HCT116 (cell line): ENCODE data around the gene SCGB1A1. TPM values are rescaled to one million over a fixed set of nuclear protein-coding genes. Genes with fewer than 3 reads are reported as not detected.

Source experiments
- ATAC-seq: fragments of 200-7000 bp; cut with Tn5 transposase; 2 replicates; pipeline ENCODE4 v1.9.1; 2020; ENCODE audit warnings: mild to moderate bottlenecking, moderate library complexity
- BruUV-seq: library from RNA; stranded (reverse); fragments of 400-500 nt; replicated peaks from 2 replicates; lab custom pipeline; 2021; lab: Mats Ljungman, UMichigan
- CTCF ChIA-PET: fragments of 300-600 bp; sonication (Branson Sonifier 250); formaldehyde crosslinking; loops from one replicate; lab custom pipeline; 2021; ENCODE audit warnings: antibody characterized with exemption; lab: Charles Lee
- POLR2A ChIA-PET: fragments of 300-600, 350-600 bp; sonication (Branson Sonifier 250); formaldehyde crosslinking; loops from one replicate; lab custom pipeline; 2021; ENCODE audit warnings: antibody characterized with exemption; lab: Charles Lee
- RAD21 ChIA-PET, 2 experiments: fragments of 300-600 bp; sonication (Branson Sonifier 250); formaldehyde crosslinking; loops; one replicate each; lab custom pipeline; 2023; ENCODE audit warnings: low total read pairs in 2 of 2; ENCODE audit not compliant: uncharacterized antibody in 2 of 2, unreplicated experiment in 2 of 2, low non-redundant PET in 1 of 2; lab: Charles Lee
- DNase-seq: peaks from one replicate; pipeline ENCODE4 v3.0.0-alpha.2; 2010; ENCODE audit warnings: low read depth, low spot score
- H2AFZ ChIP-seq: fragments of 200-600 bp; shearing (Covaris generic), sonication (generic); 2 replicates; pipeline ENCODE4 v1.6.1; 2017; ENCODE audit warnings: low read depth, mixed run types, mixed read lengths, antibody characterized with exemption, low read length; ENCODE audit not compliant: poor library complexity, severe bottlenecking
- H3K27ac ChIP-seq: 2 replicates; pipeline ENCODE4 v1.5.1; 2012; ENCODE audit warnings: low read depth, low read length
- H3K27me3 ChIP-seq: fragments of 200-600 bp; sonication (generic); 2 replicates; pipeline ENCODE4 v1.6.1; 2016; ENCODE audit warnings: mixed run types, low read length, mixed read lengths; ENCODE audit not compliant: insufficient read depth
- H3K36me3 ChIP-seq, 2 experiments: fragments of 200-500 bp in 1 of 2; fragments of 200-600 bp in 1 of 2; sonication (Bioruptor generic) in 1 of 2; sonication (generic) in 1 of 2; 2 replicates each; pipeline versions ENCODE4 v1.5.1 to v1.6.1; 2014 to 2016; ENCODE audit warnings: low read length in 2 of 2, inconsistent platforms in 1 of 2, mixed read lengths in 1 of 2, mixed run types in 1 of 2; ENCODE audit not compliant: insufficient read depth in 2 of 2, control insufficient read depth in 1 of 2
- H3K4me1 ChIP-seq, 2 experiments: fragments of 200-600 bp in 1 of 2; sonication (generic) in 1 of 2; 2 replicates each; pipeline versions ENCODE4 v1.5.1 to v1.6.1; 2012 to 2017; ENCODE audit warnings: low read length in 2 of 2, inconsistent platforms in 1 of 2, mild to moderate bottlenecking in 1 of 2, mixed read lengths in 1 of 2, mixed run types in 1 of 2, moderate library complexity in 1 of 2; ENCODE audit not compliant: insufficient read depth in 2 of 2, control insufficient read depth in 1 of 2
- H3K4me2 ChIP-seq: fragments of 200-600 bp; sonication (generic); 2 replicates; pipeline ENCODE4 v1.6.1; 2017; ENCODE audit warnings: mixed run types, low read length, mixed read lengths
- H3K4me3 ChIP-seq, 2 experiments: fragments of 200-600 bp in 1 of 2; sonication (generic) in 1 of 2; replicated peaks in 1 of 2; 2 replicates each; pipeline ENCODE4 v1.5.1; 2011 to 2016; ENCODE audit warnings: low read length in 2 of 2, control low read depth in 1 of 2, low read depth in 1 of 2, mild to moderate bottlenecking in 1 of 2, mixed read lengths in 1 of 2, mixed run types in 1 of 2
- H3K79me2 ChIP-seq: fragments of 200-600 bp; sonication (generic); 2 replicates; pipeline ENCODE4 v1.6.1; 2017; ENCODE audit warnings: mild to moderate bottlenecking, mixed run types, low read length, moderate library complexity, mixed read lengths; ENCODE audit not compliant: insufficient read depth
- H3K9ac ChIP-seq: fragments of 200-600 bp; sonication (generic); 2 replicates; pipeline ENCODE4 v1.6.1; 2016; ENCODE audit warnings: low read length, mixed read lengths
- H3K9me2 ChIP-seq: fragments of 200-600 bp; sonication (generic), shearing (Covaris generic); 2 replicates; pipeline ENCODE4 v1.6.1; 2017; ENCODE audit warnings: mixed run types, mild to moderate bottlenecking, moderate library complexity; ENCODE audit not compliant: insufficient read depth
- H3K9me3 ChIP-seq, 2 experiments: fragments of 200-500 bp in 1 of 2; fragments of 200-600 bp in 1 of 2; sonication (Bioruptor generic) in 1 of 2; sonication (generic) in 1 of 2; 2 replicates each; pipeline ENCODE4 v1.6.1; 2014 to 2017; ENCODE audit warnings: low read length in 2 of 2, mixed read lengths in 2 of 2, inconsistent platforms in 1 of 2, low read depth in 1 of 2, mild to moderate bottlenecking in 1 of 2, mixed run types in 1 of 2, moderate library complexity in 1 of 2; ENCODE audit not compliant: control insufficient read depth in 1 of 2, insufficient read depth in 1 of 2
- H4K20me1 ChIP-seq: fragments of 200-600 bp; sonication (generic), shearing (Covaris generic); 2 replicates; pipeline ENCODE4 v1.6.1; 2017; ENCODE audit warnings: mixed run types, mild to moderate bottlenecking, moderate library complexity; ENCODE audit not compliant: insufficient read depth
- ATF3 ChIP-seq: IDR thresholded peaks from 2 replicates; pipeline ENCODE4 v1.6.1; 2012
- CBX3 ChIP-seq: IDR thresholded peaks from 2 replicates; pipeline ENCODE4 v1.6.1; 2012; ENCODE audit warnings: low read depth
- EGR1 ChIP-seq: IDR thresholded peaks from 2 replicates; pipeline ENCODE4 v1.6.1; 2012; ENCODE audit warnings: low read depth
- FOSL1 ChIP-seq: IDR thresholded peaks from 2 replicates; pipeline ENCODE4 v1.6.1; 2012; ENCODE audit warnings: low read depth
- JUND ChIP-seq: IDR thresholded peaks from 2 replicates; pipeline ENCODE4 v1.6.1; 2012
- MAX ChIP-seq: IDR thresholded peaks from 2 replicates; pipeline ENCODE4 v1.6.1; 2012
- POLR2AphosphoS5 ChIP-seq: IDR thresholded peaks from 2 replicates; pipeline ENCODE4 v1.6.1; 2011; ENCODE audit warnings: mild to moderate bottlenecking, low read depth, low read length, moderate library complexity
- RAD21 ChIP-seq: IDR thresholded peaks from 2 replicates; pipeline ENCODE4 v1.6.1; 2012; ENCODE audit warnings: low read depth, mild to moderate bottlenecking
- SRF ChIP-seq: IDR thresholded peaks from 2 replicates; pipeline ENCODE4 v1.6.1; 2012; ENCODE audit warnings: low read depth
- ZNF274 ChIP-seq: fragments of 200-500 bp; sonication (Bioruptor generic); IDR thresholded peaks from 2 replicates; pipeline ENCODE4 v1.6.1; 2014; ENCODE audit warnings: mild to moderate bottlenecking, low read depth, low read length, inconsistent platforms
- intact Hi-C: fragments of 100-400 bp; cut with micrococcal nuclease; formaldehyde crosslinking; loops from 2 replicates; pipeline ENCODE4 v1.10.0; 2022
- total RNA-seq: library from RNA; stranded (reverse); gene quantifications from one replicate; pipeline ENCODE4 v1.2.1, GENCODE V29; 2021; ENCODE audit not compliant: unreplicated experiment
- TF ChIP-seq, protein P1 (sequence below): IDR thresholded peaks from 2 replicates; pipeline ENCODE4 v1.6.1; 2012; ENCODE audit warnings: low read depth
- TF ChIP-seq, protein P2 (sequence below): IDR thresholded peaks from 2 replicates; pipeline ENCODE4 v1.6.1; 2011; ENCODE audit warnings: mild to moderate bottlenecking, low read length, moderate library complexity; ENCODE audit not compliant: insufficient replicate concordance; ENCODE audit errors: extremely low read depth
- TF ChIP-seq, protein P3 (sequence below), 3 experiments: fragments of 200-600 bp in 1 of 3; sonication (generic) in 1 of 3; IDR thresholded peaks in 2 of 3; conservative IDR thresholded peaks in 1 of 3; 2 replicates each; pipeline ENCODE4 v1.5.1; 2012 to 2017; ENCODE audit warnings: low read depth in 2 of 3, low read length in 2 of 3, antibody characterized with exemption in 1 of 3, borderline replicate concordance in 1 of 3, control low read depth in 1 of 3, mild to moderate bottlenecking in 1 of 3, mixed read lengths in 1 of 3, mixed run types in 1 of 3, moderate library complexity in 1 of 3; ENCODE audit not compliant: insufficient read depth in 1 of 3

Gene SCGB1A1
- total RNA-seq, 1 experiment from 2014 or later = 2.0 TPM

DNA sequence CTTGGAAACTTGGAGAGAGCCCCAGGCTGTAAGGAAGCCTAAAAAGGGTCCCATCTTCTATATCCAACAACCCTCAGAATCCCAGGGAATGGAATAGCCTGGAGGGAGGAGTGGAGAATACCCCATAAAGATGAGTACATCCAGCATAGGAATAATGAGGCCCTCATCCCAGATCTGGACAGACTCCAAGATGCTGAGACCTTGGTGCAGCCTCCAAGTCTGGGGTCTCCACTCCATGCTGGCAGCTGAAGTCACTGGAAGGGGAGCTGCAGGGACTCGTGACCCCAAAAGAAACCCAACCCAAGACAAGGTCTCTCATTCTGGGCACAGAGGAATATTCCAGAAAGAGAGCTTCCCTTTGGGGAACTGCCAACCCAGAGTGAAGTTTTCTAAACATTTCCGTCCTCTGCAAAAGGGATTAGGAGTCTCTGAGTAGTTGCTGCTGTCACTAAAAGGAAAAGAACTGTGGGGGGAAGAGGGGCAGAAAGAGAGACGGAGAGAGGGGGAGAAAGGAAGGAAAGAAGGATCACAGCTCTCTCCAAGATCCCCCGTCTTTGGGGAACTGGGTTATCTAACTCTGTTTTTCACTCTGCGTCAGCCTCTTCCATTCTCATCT is 589 bp downstream of the SCGB1A1 start:
- peaks cover 0 to 4% of the 10 kb centered on the region in 2 experiments; a peak in 2 of 4 replicates for H3K4me1 ChIP-seq
- H3K9me2 ChIP-seq = no peaks in the 10 kb centered on the region
- H3K4me3 ChIP-seq = no peak overlapping the region
- RAD21 ChIA-PET = no interaction called here
- intact Hi-C loops = no loop called here
- no peaks in the 10 kb centered on the region for H3K36me3 ChIP-seq
- TF ChIP-seq, protein P1, sequence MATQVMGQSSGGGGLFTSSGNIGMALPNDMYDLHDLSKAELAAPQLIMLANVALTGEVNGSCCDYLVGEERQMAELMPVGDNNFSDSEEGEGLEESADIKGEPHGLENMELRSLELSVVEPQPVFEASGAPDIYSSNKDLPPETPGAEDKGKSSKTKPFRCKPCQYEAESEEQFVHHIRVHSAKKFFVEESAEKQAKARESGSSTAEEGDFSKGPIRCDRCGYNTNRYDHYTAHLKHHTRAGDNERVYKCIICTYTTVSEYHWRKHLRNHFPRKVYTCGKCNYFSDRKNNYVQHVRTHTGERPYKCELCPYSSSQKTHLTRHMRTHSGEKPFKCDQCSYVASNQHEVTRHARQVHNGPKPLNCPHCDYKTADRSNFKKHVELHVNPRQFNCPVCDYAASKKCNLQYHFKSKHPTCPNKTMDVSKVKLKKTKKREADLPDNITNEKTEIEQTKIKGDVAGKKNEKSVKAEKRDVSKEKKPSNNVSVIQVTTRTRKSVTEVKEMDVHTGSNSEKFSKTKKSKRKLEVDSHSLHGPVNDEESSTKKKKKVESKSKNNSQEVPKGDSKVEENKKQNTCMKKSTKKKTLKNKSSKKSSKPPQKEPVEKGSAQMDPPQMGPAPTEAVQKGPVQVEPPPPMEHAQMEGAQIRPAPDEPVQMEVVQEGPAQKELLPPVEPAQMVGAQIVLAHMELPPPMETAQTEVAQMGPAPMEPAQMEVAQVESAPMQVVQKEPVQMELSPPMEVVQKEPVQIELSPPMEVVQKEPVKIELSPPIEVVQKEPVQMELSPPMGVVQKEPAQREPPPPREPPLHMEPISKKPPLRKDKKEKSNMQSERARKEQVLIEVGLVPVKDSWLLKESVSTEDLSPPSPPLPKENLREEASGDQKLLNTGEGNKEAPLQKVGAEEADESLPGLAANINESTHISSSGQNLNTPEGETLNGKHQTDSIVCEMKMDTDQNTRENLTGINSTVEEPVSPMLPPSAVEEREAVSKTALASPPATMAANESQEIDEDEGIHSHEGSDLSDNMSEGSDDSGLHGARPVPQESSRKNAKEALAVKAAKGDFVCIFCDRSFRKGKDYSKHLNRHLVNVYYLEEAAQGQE = no peak
- no peak for TF ChIP-seq EGR1
- no peak for TF ChIP-seq POLR2AphosphoS5
- TF ChIP-seq ZNF274 = no peak
- no peak for TF ChIP-seq JUND
- no peak for TF ChIP-seq SRF
- TF ChIP-seq MAX = no peak
- no peak for TF ChIP-seq RAD21
- no peak for TF ChIP-seq FOSL1
- TF ChIP-seq ATF3 = no peak
- TF ChIP-seq CBX3 = no peak
- TF ChIP-seq, protein P2, sequence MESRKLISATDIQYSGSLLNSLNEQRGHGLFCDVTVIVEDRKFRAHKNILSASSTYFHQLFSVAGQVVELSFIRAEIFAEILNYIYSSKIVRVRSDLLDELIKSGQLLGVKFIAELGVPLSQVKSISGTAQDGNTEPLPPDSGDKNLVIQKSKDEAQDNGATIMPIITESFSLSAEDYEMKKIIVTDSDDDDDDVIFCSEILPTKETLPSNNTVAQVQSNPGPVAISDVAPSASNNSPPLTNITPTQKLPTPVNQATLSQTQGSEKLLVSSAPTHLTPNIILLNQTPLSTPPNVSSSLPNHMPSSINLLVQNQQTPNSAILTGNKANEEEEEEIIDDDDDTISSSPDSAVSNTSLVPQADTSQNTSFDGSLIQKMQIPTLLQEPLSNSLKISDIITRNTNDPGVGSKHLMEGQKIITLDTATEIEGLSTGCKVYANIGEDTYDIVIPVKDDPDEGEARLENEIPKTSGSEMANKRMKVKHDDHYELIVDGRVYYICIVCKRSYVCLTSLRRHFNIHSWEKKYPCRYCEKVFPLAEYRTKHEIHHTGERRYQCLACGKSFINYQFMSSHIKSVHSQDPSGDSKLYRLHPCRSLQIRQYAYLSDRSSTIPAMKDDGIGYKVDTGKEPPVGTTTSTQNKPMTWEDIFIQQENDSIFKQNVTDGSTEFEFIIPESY = no peak
- TF ChIP-seq, protein P3, sequence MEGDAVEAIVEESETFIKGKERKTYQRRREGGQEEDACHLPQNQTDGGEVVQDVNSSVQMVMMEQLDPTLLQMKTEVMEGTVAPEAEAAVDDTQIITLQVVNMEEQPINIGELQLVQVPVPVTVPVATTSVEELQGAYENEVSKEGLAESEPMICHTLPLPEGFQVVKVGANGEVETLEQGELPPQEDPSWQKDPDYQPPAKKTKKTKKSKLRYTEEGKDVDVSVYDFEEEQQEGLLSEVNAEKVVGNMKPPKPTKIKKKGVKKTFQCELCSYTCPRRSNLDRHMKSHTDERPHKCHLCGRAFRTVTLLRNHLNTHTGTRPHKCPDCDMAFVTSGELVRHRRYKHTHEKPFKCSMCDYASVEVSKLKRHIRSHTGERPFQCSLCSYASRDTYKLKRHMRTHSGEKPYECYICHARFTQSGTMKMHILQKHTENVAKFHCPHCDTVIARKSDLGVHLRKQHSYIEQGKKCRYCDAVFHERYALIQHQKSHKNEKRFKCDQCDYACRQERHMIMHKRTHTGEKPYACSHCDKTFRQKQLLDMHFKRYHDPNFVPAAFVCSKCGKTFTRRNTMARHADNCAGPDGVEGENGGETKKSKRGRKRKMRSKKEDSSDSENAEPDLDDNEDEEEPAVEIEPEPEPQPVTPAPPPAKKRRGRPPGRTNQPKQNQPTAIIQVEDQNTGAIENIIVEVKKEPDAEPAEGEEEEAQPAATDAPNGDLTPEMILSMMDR (IDR thresholded peaks at IDR 0.05 in 2 of 3, conservative IDR thresholded peaks at IDR 0.05 in 1 of 3; ENCODE audit: borderline replicate concordance in 1 of 3, insufficient read depth in 1 of 3, low read depth in 2 of 3, low read length in 2 of 3) = no peak
- CTCF ChIA-PET = no interaction called here
- H3K9ac ChIP-seq = no peak overlapping the region
- H3K79me2 ChIP-seq = no peaks in the 10 kb centered on the region
- no peak overlapping the region for H3K27ac ChIP-seq
- BruUV-seq = no TSS peak
- H3K4me2 ChIP-seq = no peak overlapping the region
- no peak for DNase-seq
- no peak overlapping the region for H2AFZ ChIP-seq
- no peak for ATAC-seq
- POLR2A ChIA-PET = no interaction called here
- H3K9me3 ChIP-seq = no peaks in the 10 kb centered on the region
- no peaks in the 10 kb centered on the region for H3K27me3 ChIP-seq
- no peaks in the 10 kb centered on the region for H4K20me1 ChIP-seq
